Endothelial cell of umbilical vein (primary cell): ENCODE measurements around the gene CDCA7L. TPM values are rescaled to one million over a fixed set of nuclear protein-coding genes. Genes with fewer than 3 reads are reported as not detected.
A peak's percentile ranks its signal among the peaks of the same experiment; 100 is the strongest.

Experiments used
- BruUV-seq: library from RNA; stranded (reverse); fragments of 400-500 nt; replicated peaks from 2 replicates; lab custom pipeline; 2021; lab: Mats Ljungman, UMichigan
- CTCF ChIA-PET: fragments of 300-600, 350-600 bp; sonication (Branson Sonifier 250); formaldehyde crosslinking; loops from one replicate; lab custom pipeline; 2021; ENCODE audit warnings: antibody characterized with exemption, inconsistent platforms; lab: Charles Lee
- POLR2A ChIA-PET: fragments of 300-600, 350-600 bp; sonication (Branson Sonifier 250); formaldehyde crosslinking; loops from one replicate; lab custom pipeline; 2021; ENCODE audit warnings: antibody characterized with exemption, inconsistent platforms; lab: Charles Lee
- DNase-seq: peaks from one replicate; pipeline ENCODE4 v3.0.0-alpha.2; 2011; ENCODE audit warnings: low read depth, low spot score
- FAIRE-seq: peaks from 2 replicates; lab custom pipeline; 2011; peaks lifted over from hg19 to GRCh38; lab: Jason Lieb, UNC
- H2AFZ ChIP-seq: 2 replicates; pipeline ENCODE4 v1.6.0; 2012; ENCODE audit warnings: low read depth, low read length, control low read depth, inconsistent platforms
- H3K27ac ChIP-seq: 2 replicates; pipeline ENCODE4 v1.5.1; 2011; ENCODE audit warnings: low read depth, mild to moderate bottlenecking, control low read depth, low read length, moderate library complexity; ENCODE audit not compliant: insufficient read depth
- H3K27me3 ChIP-seq, 2 experiments: 2 replicates each; pipeline versions ENCODE4 v1.6.0 to v1.6.1; 2011; ENCODE audit warnings: low read length in 2 of 2, mixed read lengths in 1 of 2; ENCODE audit not compliant: control insufficient read depth in 2 of 2, insufficient read depth in 2 of 2
- H3K36me3 ChIP-seq, 2 experiments: 2 replicates in 1 of 2; 3 replicates in 1 of 2; pipeline ENCODE4 v1.5.1; 2011; ENCODE audit warnings: low read length in 2 of 2, mild to moderate bottlenecking in 1 of 2, moderate library complexity in 1 of 2; ENCODE audit not compliant: control insufficient read depth in 2 of 2, insufficient read depth in 2 of 2; ENCODE audit errors: extremely low read depth in 1 of 2
- H3K4me1 ChIP-seq: 3 replicates; pipeline ENCODE4 v1.5.1; 2011; ENCODE audit warnings: mild to moderate bottlenecking, low read length; ENCODE audit not compliant: control insufficient read depth, insufficient read depth; ENCODE audit errors: extremely low read depth
- H3K4me2 ChIP-seq: 2 replicates; pipeline ENCODE4 v1.6.1; 2011; ENCODE audit warnings: low read length, control low read depth, mixed read lengths; ENCODE audit not compliant: insufficient read depth
- H3K4me3 ChIP-seq, 3 experiments: fragments of 200-600 bp in 1 of 3; sonication (generic), shearing (Covaris generic) in 1 of 3; replicated peaks in 1 of 3; 2 replicates each; pipeline ENCODE4 v1.5.1; 2011 to 2016; ENCODE audit warnings: control low read depth in 3 of 3, low read length in 3 of 3, mild to moderate bottlenecking in 2 of 3, inconsistent platforms in 1 of 3, low read depth in 1 of 3, moderate library complexity in 1 of 3; ENCODE audit not compliant: insufficient read depth in 1 of 3
- H3K79me2 ChIP-seq: 2 replicates; pipeline ENCODE4 v1.6.0; 2012; ENCODE audit warnings: low read length, inconsistent platforms; ENCODE audit not compliant: control insufficient read depth, insufficient read depth
- H3K9ac ChIP-seq: replicated peaks from 2 replicates; pipeline ENCODE3; 2011; ENCODE audit warnings: low read length, control low read depth; ENCODE audit not compliant: insufficient read depth; ENCODE audit errors: extremely low read depth
- H3K9me1 ChIP-seq: replicated peaks from 3 replicates; pipeline ENCODE4 v1.6.0; 2011; ENCODE audit warnings: mild to moderate bottlenecking, low read length; ENCODE audit not compliant: control insufficient read depth, insufficient read depth; ENCODE audit errors: extremely low read depth
- H3K9me3 ChIP-seq: replicated peaks from 2 replicates; pipeline ENCODE4 v1.5.1; 2012; ENCODE audit warnings: low read length, inconsistent platforms; ENCODE audit not compliant: control insufficient read depth, insufficient read depth
- H4K20me1 ChIP-seq: replicated peaks from 2 replicates; pipeline ENCODE3; 2011; ENCODE audit warnings: mild to moderate bottlenecking, low read length; ENCODE audit not compliant: control insufficient read depth, insufficient read depth; ENCODE audit errors: extremely low read depth
- EZH2 ChIP-seq: IDR thresholded peaks from 2 replicates; pipeline ENCODE4 v1.6.1; 2012; ENCODE audit warnings: borderline replicate concordance, low read depth, mild to moderate bottlenecking, moderate library complexity, low read length, inconsistent platforms; ENCODE audit not compliant: severe bottlenecking
- FOS ChIP-seq: IDR thresholded peaks from 2 replicates; pipeline ENCODE4 v1.6.1; 2011; ENCODE audit warnings: mild to moderate bottlenecking, low read length, moderate library complexity, borderline replicate concordance; ENCODE audit not compliant: insufficient read depth
- GATA2 ChIP-seq: IDR thresholded peaks from 2 replicates; pipeline ENCODE4 v1.7.0; 2011; ENCODE audit warnings: low read depth, mild to moderate bottlenecking, moderate library complexity, mixed read lengths, low read length; ENCODE audit not compliant: insufficient read length, insufficient read depth
- JUN ChIP-seq: IDR thresholded peaks from 2 replicates; pipeline ENCODE4 v1.6.1; 2011; ENCODE audit warnings: borderline replicate concordance, low read depth; ENCODE audit not compliant: insufficient read length, insufficient read depth
- MAX ChIP-seq: IDR thresholded peaks from 2 replicates; pipeline ENCODE4 v1.6.1; 2011; ENCODE audit not compliant: insufficient read depth, insufficient read length
- MYC ChIP-seq: IDR thresholded peaks from one replicate; pipeline ENCODE4 v1.6.1; 2011; ENCODE audit warnings: mild to moderate bottlenecking, low read depth, low read length
- POLR2A ChIP-seq: IDR thresholded peaks from 2 replicates; pipeline ENCODE4 v1.6.1; 2012; ENCODE audit warnings: low read depth, mild to moderate bottlenecking, control low read depth, low read length
- POLR2AphosphoS5 ChIP-seq: IDR thresholded peaks from 2 replicates; pipeline ENCODE4 v1.6.1; 2012; ENCODE audit warnings: low read depth, mild to moderate bottlenecking, control low read depth, low read length, moderate library complexity; ENCODE audit not compliant: insufficient read depth
- dilution Hi-C: fragments of 300-500 bp; cut with MboI; formaldehyde crosslinking; loops from one replicate; pipeline ENCODE4 v1.15.0; 2019; ENCODE audit warnings: low sequenced_read_pairs; ENCODE audit not compliant: extremely low pct_ligation_motif_present
- intact Hi-C: fragments of 100-400 bp; cut with micrococcal nuclease; formaldehyde crosslinking; loops from one replicate; pipeline ENCODE4 v1.10.0; 2022
- polyA plus RNA-seq, 4 experiments: library from polyadenylated mRNA; depleted of rRNA in 3 of 4; stranded (reverse) in 3 of 4; unstranded in 1 of 4; fragments of >200 nt; gene quantifications; 2 replicates each; pipeline versions ENCODE4 v1.2.1 to v1.2.3, GENCODE V29; 2011 to 2012; ENCODE audit warnings: missing spikeins in 1 of 4
- total RNA-seq: library from RNA; stranded (reverse); gene quantifications from 2 replicates; pipeline ENCODE4 v1.2.3, GENCODE V29; 2021
- TF ChIP-seq, protein P1 (sequence below), 2 donors: IDR thresholded peaks; 1 replicate in 1 of 2; 2 replicates in 1 of 2; pipeline ENCODE4 v1.5.1; 2011; ENCODE audit warnings: low read length in 2 of 2, mild to moderate bottlenecking in 2 of 2, moderate library complexity in 2 of 2, control low read depth in 1 of 2, inconsistent platforms in 1 of 2, low read depth in 1 of 2; ENCODE audit not compliant: insufficient read depth in 1 of 2; ENCODE audit errors: extremely low read depth in 1 of 2

Gene CDCA7L
- total and polyA plus RNA-seq, 2 donors (not counting 3 experiments of a cell fraction or from before 2014, with no cell fraction given), result 68.4 to 91.6 TPM

GRCh38 chr7:21948887-21949540, 3.3 kb upstream of the CDCA7L start:
- CTCF ChIA-PET, result interaction anchor here (0.6 to 1.0 kb wide), 2 partner anchors 17 to 310 kb away, joined by 3 to 4 read pairs; no protein-coding TSS in a partner anchor

More at GRCh38 chr7:21948887-21949540, 3.3 kb upstream of the CDCA7L start:
- Histone ChIP-seq H4K20me1 (no peaks in the 10 kb centered on the region), H3K4me2 (no peak overlapping the region), H2AFZ (peak overlapping the region; percentile 31), H3K27me3 (no peaks in the 10 kb centered on the region), H3K27ac (no peak overlapping the region), H3K9me3 (no peaks in the 10 kb centered on the region), H3K4me3 (no peak overlapping the region), H3K36me3 (no peaks in the 10 kb centered on the region), H3K9ac (no peak overlapping the region), H3K4me1 (peaks cover 26% of the 10 kb centered on the region), H3K9me1 (no peaks in the 10 kb centered on the region), H3K79me2 (peaks cover 9% of the 10 kb centered on the region)
- dilution Hi-C loops (no loop called here), intact Hi-C loops (loop anchor here (5.0 to 10.0 kb wide), 4 partner anchors 133 to 1164 kb away; partner anchors contain the start of gene SP8)
- no peak for TF ChIP-seq EZH2
- no peak for TF ChIP-seq POLR2A
- TF ChIP-seq POLR2AphosphoS5, result no peak
- TF ChIP-seq JUN, result no peak
- no peak for TF ChIP-seq MAX
- no peak for TF ChIP-seq FOS
- no peak for TF ChIP-seq MYC
- TF ChIP-seq GATA2, result no peak
- TF ChIP-seq, protein P1, sequence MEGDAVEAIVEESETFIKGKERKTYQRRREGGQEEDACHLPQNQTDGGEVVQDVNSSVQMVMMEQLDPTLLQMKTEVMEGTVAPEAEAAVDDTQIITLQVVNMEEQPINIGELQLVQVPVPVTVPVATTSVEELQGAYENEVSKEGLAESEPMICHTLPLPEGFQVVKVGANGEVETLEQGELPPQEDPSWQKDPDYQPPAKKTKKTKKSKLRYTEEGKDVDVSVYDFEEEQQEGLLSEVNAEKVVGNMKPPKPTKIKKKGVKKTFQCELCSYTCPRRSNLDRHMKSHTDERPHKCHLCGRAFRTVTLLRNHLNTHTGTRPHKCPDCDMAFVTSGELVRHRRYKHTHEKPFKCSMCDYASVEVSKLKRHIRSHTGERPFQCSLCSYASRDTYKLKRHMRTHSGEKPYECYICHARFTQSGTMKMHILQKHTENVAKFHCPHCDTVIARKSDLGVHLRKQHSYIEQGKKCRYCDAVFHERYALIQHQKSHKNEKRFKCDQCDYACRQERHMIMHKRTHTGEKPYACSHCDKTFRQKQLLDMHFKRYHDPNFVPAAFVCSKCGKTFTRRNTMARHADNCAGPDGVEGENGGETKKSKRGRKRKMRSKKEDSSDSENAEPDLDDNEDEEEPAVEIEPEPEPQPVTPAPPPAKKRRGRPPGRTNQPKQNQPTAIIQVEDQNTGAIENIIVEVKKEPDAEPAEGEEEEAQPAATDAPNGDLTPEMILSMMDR (IDR thresholded peaks at IDR 0.05; ENCODE audit: extremely low read depth in 1 of 2, insufficient read depth in 1 of 2, low read depth in 1 of 2, low read length in 2 of 2), result no peak
- no peak for FAIRE-seq
- POLR2A ChIA-PET, result no interaction called here
- BruUV-seq, result no TSS peak
- no peak for DNase-seq
